GM12878 (cell line): ENCODE measurements around the gene AGAP3. TPM values are rescaled to one million over a fixed set of nuclear protein-coding genes. Genes with fewer than 3 reads are reported as not detected.

ENCODE experiments used
- ATAC-seq: fragments of 200-7000 bp; cut with Tn5 transposase; 3 replicates; pipeline ENCODE4 v1.9.1; 2020; ENCODE audit warnings: mild to moderate bottlenecking, moderate library complexity
- BruUV-seq: library from RNA; stranded (reverse); fragments of 400-500 nt; replicated peaks from 2 replicates; lab custom pipeline; 2021; lab: Mats Ljungman, UMichigan
- CTCF ChIA-PET: fragments of 300-600 bp; sonication (Branson Sonifier 250); formaldehyde crosslinking; extraction: SDS; loops from one replicate; lab custom pipeline; 2021; ENCODE audit warnings: inconsistent platforms; lab: Yijun Ruan, JAX
- POLR2A ChIA-PET: fragments of 350-600 bp; formaldehyde crosslinking; extraction: SDS; loops from one replicate; lab custom pipeline; 2021; ENCODE audit warnings: inconsistent platforms; lab: Charles Lee
- RAD21 ChIA-PET: fragments of 300-600 bp; sonication (Branson Sonifier 250); formaldehyde crosslinking; loops from one replicate; lab custom pipeline; 2023; ENCODE audit warnings: antibody characterized with exemption; ENCODE audit not compliant: unreplicated experiment; lab: Charles Lee
- SMC1A ChIA-PET: fragments of 300-600 bp; sonication (Branson Sonifier 250); formaldehyde crosslinking; loops from one replicate; lab custom pipeline; 2023; ENCODE audit not compliant: unreplicated experiment, uncharacterized antibody; lab: Charles Lee
- DNase-seq: peaks from one replicate; pipeline ENCODE4 v3.0.0-alpha.2; 2011; ENCODE audit warnings: low read depth, low spot score
- FAIRE-seq: peaks from 3 replicates; lab custom pipeline; 2011; peaks lifted over from hg19 to GRCh38; lab: Jason Lieb, UNC
- H2AFZ ChIP-seq: 2 replicates; pipeline ENCODE4 v1.6.0; 2011; ENCODE audit warnings: low read depth, low read length, control low read depth; ENCODE audit not compliant: control insufficient read depth
- H3K27ac ChIP-seq: 2 replicates; pipeline ENCODE4 v1.5.1; 2011; ENCODE audit warnings: control low read depth; ENCODE audit not compliant: control insufficient read depth, insufficient read depth
- H3K27me3 ChIP-seq, 2 experiments: replicated peaks in 1 of 2; 2 replicates each; pipeline versions ENCODE4 v1.6.0 to v1.6.1; 2011; ENCODE audit warnings: low read length in 1 of 2; ENCODE audit not compliant: control insufficient read depth in 2 of 2, insufficient read depth in 2 of 2
- H3K36me3 ChIP-seq, 2 experiments: 2 replicates each; pipeline ENCODE4 v1.5.1; 2011; ENCODE audit warnings: low read length in 1 of 2; ENCODE audit not compliant: control insufficient read depth in 2 of 2, insufficient read depth in 2 of 2
- H3K4me1 ChIP-seq: 2 replicates; pipeline ENCODE4 v1.6.1; 2011; ENCODE audit warnings: mild to moderate bottlenecking, low read length, moderate library complexity, mixed read lengths; ENCODE audit not compliant: control insufficient read depth, insufficient read depth
- H3K4me2 ChIP-seq: 2 replicates; pipeline ENCODE4 v1.6.0; 2011; ENCODE audit warnings: control low read depth; ENCODE audit not compliant: control insufficient read depth, insufficient read depth
- H3K4me3 ChIP-seq: fragments of 200-600 bp; sonication (generic); 2 replicates; pipeline ENCODE4 v1.5.1; 2016
- H3K79me2 ChIP-seq: 2 replicates; pipeline ENCODE4 v1.6.0; 2011; ENCODE audit warnings: low read length; ENCODE audit not compliant: control insufficient read depth, insufficient read depth
- H3K9ac ChIP-seq: 2 replicates; pipeline ENCODE4 v1.8.0; 2011; ENCODE audit warnings: low read length, control low read depth, mixed read lengths; ENCODE audit not compliant: control insufficient read depth, insufficient read depth
- H3K9me3 ChIP-seq: replicated peaks from 3 replicates; pipeline ENCODE4 v1.5.1; 2011; ENCODE audit warnings: mild to moderate bottlenecking, low read length; ENCODE audit not compliant: control insufficient read depth, insufficient read depth
- H4K20me1 ChIP-seq: 2 replicates; pipeline ENCODE4 v1.6.0; 2011; ENCODE audit not compliant: control insufficient read depth, insufficient read depth
- ATF7 ChIP-seq: fragments of 450-650 bp; IDR thresholded peaks from 2 replicates; pipeline ENCODE4 v1.6.1; 2016; ENCODE audit warnings: low read depth, mild to moderate bottlenecking
- CHD4 ChIP-seq: fragments of 200-600 bp; sonication (generic); IDR thresholded peaks from 2 replicates; pipeline ENCODE4 v1.6.1; 2016; ENCODE audit warnings: mild to moderate bottlenecking
- CREM ChIP-seq: IDR thresholded peaks from 2 replicates; pipeline ENCODE4 v1.6.1; 2014; ENCODE audit warnings: antibody characterized with exemption, low read depth
- HDAC2 ChIP-seq: fragments of 200-600 bp; sonication (generic); IDR thresholded peaks from 2 replicates; pipeline ENCODE4 v1.6.1; 2017
- JUNB ChIP-seq: IDR thresholded peaks from 2 replicates; pipeline ENCODE4 v1.6.1; 2016; ENCODE audit warnings: antibody characterized with exemption, mild to moderate bottlenecking
- MEF2B ChIP-seq: fragments of 450-650 bp; IDR thresholded peaks from 2 replicates; pipeline ENCODE4 v1.6.1; 2018; ENCODE audit warnings: mild to moderate bottlenecking, moderate library complexity; ENCODE audit not compliant: partially characterized antibody, poor library complexity, severe bottlenecking
- POLR2A ChIP-seq: IDR thresholded peaks from 2 replicates; pipeline ENCODE4 v1.6.1; 2011; ENCODE audit warnings: low read depth, mild to moderate bottlenecking, low read length
- POLR2AphosphoS5 ChIP-seq: IDR thresholded peaks from 2 replicates; pipeline ENCODE4 v1.6.1; 2011; ENCODE audit warnings: mild to moderate bottlenecking, low read length, inconsistent platforms
- SMAD1 ChIP-seq: fragments of 450-650 bp; IDR thresholded peaks from 2 replicates; pipeline ENCODE4 v1.6.1; 2018; ENCODE audit warnings: mild to moderate bottlenecking, low read depth; ENCODE audit not compliant: partially characterized antibody
- SMC3 ChIP-seq: IDR thresholded peaks from 2 replicates; pipeline ENCODE4 v1.6.1; 2011; ENCODE audit warnings: low read length, improper control_type of control experiment, borderline replicate concordance
- YBX1 ChIP-seq: fragments of 450-650 bp; IDR thresholded peaks from 2 replicates; pipeline ENCODE4 v1.6.1; 2016; ENCODE audit warnings: antibody characterized with exemption
- ZNF274 ChIP-seq: IDR thresholded peaks from one replicate; pipeline ENCODE4 v1.8.0; 2011; ENCODE audit not compliant: insufficient read length, insufficient read depth
- WGBS: methylation state at CpG from one replicate; pipeline ENCODE4 v1.1.6; 2016; ENCODE audit warnings: low lambda C conversion rate; ENCODE audit not compliant: insufficient replicate concordance, insufficient coverage; ENCODE audit errors: missing lambda C conversion rate; 5-methylcytosine and 5-hydroxymethylcytosine counted together
- in situ Hi-C: fragments of 300-500 bp; cut with MboI; formaldehyde crosslinking; loops from 9 replicates; pipeline ENCODE4 v1.14.3; 2018; ENCODE audit warnings: mixed read lengths
- intact Hi-C: fragments of 100-400 bp; cut with micrococcal nuclease; formaldehyde crosslinking; loops from one replicate; pipeline ENCODE4 v1.14.2; 2022; ENCODE audit not compliant: unreplicated experiment
- polyA plus RNA-seq, 11 experiments: library from polyadenylated mRNA; depleted of rRNA in 4 of 11; unstranded in 6 of 11; stranded (reverse) in 5 of 11; fragments of >200 nt; fragmentation: Nextera tagmentation in 4 of 11; fragmentation: Illumina TruSeq in 1 of 11; extraction: Ambion mirVana in 4 of 11; extraction: Trizol in 1 of 11; gene quantifications; 1 replicate in 1 of 11; 2 replicates in 10 of 11; pipeline versions ENCODE4 v1.2.1 to v1.2.3, GENCODE V29; 2011 to 2016; ENCODE audit warnings: inconsistent platforms in 2 of 11, missing spikeins in 2 of 11, low read depth in 1 of 11
- total RNA-seq, 4 experiments: library from RNA; depleted of rRNA in 3 of 4; stranded (reverse); fragments of >200 nt in 3 of 4; fragmentation: Illumina TruSeq in 1 of 4; extraction: Trizol in 1 of 4; gene quantifications; 2 replicates each; pipeline versions ENCODE4 v1.2.1 to v1.2.3, GENCODE V29; 2013 to 2021
- TF ChIP-seq, protein P1 (sequence below): fragments of 450-650 bp; IDR thresholded peaks from 2 replicates; pipeline ENCODE4 v1.6.1; 2016; ENCODE audit warnings: mild to moderate bottlenecking, moderate library complexity, borderline replicate concordance
- TF ChIP-seq, protein P2 (sequence below): IDR thresholded peaks from 2 replicates; pipeline ENCODE4 v1.6.1; 2011; ENCODE audit warnings: low read depth, mild to moderate bottlenecking, low read length, moderate library complexity, borderline replicate concordance; ENCODE audit errors: extremely low read depth

AGAP3 gene
- total and polyA plus RNA-seq, 10 of the 15 experiments (the other 5 are each of a cell fraction or from before 2014, with no cell fraction given), result 1.8 to 68.1 (median 15.7) TPM

DNA sequence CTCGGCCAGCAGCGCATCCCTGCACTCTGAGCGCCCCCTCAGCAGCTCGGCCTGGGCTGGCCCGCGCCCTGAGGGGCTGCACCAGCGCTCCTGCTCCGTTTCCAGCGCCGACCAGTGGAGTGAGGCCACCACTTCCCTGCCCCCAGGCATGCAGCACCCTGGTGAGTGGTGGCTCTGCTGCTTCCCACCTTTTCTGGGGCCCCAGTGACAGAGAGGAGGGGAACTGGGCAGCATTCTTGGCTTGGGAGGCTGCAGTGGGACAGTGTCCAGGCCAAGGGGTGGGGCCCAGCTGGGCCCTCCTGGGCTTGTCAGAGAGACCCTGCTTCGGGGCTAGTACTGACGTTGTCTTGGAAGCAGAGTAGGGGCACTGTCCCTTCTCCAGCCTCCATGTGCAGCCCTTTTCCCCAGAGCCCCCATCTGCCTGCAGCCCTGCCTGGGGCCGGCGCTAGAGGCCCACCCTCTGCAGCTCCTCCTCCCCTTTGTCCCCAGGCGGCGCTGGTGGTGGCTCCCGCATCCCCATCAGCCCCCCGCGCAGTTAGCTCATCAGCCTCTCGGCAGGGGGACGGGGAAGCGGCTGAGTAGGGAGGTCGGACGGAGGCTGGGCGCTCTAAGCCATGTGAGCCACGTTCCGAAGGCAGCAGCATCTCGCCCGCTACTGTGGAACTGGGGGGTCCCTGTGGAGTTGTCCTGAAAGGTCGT lies 52.0 kb downstream of the AGAP3 start:
- H3K4me3 ChIP-seq, result no peak overlapping the region
- BruUV-seq, result no TSS peak
- no peaks in the 10 kb centered on the region for H4K20me1 ChIP-seq
- no peak overlapping the region for H2AFZ ChIP-seq
- H3K27me3 ChIP-seq, result no peaks in the 10 kb centered on the region
- POLR2A ChIA-PET, result interaction anchor here (0.6 kb wide), 1 partner anchor 1848 kb away, joined by 4 read pairs; no protein-coding TSS in a partner anchor
- CTCF ChIA-PET, result no interaction called here
- no peak for DNase-seq
- H3K79me2 ChIP-seq, result no peaks in the 10 kb centered on the region
- ATAC-seq, result no peak
- H3K36me3 ChIP-seq, result peaks cover 3 to 6% of the 10 kb centered on the region in 2 experiments; a peak in 2 of 4 replicates
- H3K27ac ChIP-seq, result no peak overlapping the region
- TF ChIP-seq SMAD1, result no peak
- TF ChIP-seq MEF2B, result no peak
- TF ChIP-seq JUNB, result no peak
- no peak for TF ChIP-seq POLR2A
- no peak for TF ChIP-seq SMC3
- TF ChIP-seq ZNF274, result no peak
- no peak for TF ChIP-seq POLR2AphosphoS5
- no peak for TF ChIP-seq CHD4
- TF ChIP-seq, protein P1, sequence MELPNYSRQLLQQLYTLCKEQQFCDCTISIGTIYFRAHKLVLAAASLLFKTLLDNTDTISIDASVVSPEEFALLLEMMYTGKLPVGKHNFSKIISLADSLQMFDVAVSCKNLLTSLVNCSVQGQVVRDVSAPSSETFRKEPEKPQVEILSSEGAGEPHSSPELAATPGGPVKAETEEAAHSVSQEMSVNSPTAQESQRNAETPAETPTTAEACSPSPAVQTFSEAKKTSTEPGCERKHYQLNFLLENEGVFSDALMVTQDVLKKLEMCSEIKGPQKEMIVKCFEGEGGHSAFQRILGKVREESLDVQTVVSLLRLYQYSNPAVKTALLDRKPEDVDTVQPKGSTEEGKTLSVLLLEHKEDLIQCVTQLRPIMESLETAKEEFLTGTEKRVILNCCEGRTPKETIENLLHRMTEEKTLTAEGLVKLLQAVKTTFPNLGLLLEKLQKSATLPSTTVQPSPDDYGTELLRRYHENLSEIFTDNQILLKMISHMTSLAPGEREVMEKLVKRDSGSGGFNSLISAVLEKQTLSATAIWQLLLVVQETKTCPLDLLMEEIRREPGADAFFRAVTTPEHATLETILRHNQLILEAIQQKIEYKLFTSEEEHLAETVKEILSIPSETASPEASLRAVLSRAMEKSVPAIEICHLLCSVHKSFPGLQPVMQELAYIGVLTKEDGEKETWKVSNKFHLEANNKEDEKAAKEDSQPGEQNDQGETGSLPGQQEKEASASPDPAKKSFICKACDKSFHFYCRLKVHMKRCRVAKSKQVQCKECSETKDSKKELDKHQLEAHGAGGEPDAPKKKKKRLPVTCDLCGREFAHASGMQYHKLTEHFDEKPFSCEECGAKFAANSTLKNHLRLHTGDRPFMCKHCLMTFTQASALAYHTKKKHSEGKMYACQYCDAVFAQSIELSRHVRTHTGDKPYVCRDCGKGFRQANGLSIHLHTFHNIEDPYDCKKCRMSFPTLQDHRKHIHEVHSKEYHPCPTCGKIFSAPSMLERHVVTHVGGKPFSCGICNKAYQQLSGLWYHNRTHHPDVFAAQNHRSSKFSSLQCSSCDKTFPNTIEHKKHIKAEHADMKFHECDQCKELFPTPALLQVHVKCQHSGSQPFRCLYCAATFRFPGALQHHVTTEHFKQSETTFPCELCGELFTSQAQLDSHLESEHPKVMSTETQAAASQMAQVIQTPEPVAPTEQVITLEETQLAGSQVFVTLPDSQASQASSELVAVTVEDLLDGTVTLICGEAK, result no peak
- TF ChIP-seq, protein P2, sequence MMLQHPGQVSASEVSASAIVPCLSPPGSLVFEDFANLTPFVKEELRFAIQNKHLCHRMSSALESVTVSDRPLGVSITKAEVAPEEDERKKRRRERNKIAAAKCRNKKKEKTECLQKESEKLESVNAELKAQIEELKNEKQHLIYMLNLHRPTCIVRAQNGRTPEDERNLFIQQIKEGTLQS, result no peak
- TF ChIP-seq CREM, result no peak
- TF ChIP-seq HDAC2, result no peak
- no peak for TF ChIP-seq ATF7
- TF ChIP-seq YBX1, result no peak
- TF ChIP-seq, all 136 proteins: peak for 0
- Histone ChIP-seq H3K4me1 (no peaks in the 10 kb centered on the region), H3K9ac (no peak overlapping the region), H3K4me2 (no peak overlapping the region), H3K9me3 (no peaks in the 10 kb centered on the region)
- in situ Hi-C loops (no loop called here), intact Hi-C loops (no loop called here)
- FAIRE-seq, result no peak
- ChIA-PET SMC1A (no interaction called here), RAD21 (no interaction called here)
- 86% methylated on average over 26 of the region's 30 CpGs for WGBS
